ENCODE results near the gene RNLS.

Gene RNLS

DNA sequence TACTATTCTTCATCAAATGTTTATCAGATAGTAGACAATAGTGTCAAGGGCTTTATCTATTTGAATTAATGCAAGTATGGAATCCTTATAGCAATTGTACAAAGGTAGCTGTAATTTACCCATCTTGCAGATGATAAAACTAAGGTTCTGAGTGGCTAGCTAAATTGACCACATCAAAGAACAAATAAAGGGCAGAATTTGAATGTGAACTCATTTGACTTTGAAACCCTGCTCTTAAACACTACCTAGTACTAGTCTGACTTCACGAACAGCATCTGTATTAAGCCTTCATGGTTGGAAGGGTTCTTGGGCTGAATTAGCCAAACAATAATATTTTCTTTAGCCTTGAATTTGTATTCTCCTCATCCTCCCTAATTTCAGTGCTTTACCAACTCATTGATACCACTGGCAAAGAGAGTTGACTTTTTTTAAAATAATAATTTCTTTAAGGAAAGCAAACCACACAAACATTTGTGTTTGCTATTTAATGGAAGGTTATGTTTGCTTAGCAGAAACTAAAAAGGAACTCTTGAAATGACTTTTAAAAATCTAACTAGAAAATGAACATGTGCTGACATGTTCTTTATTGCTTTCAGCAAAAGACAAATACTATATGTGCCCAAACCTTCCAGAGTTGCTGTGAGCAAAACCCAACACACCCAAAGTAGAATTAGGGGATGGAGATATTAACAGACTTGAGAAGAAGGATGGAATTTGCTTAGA is 322.6 kb downstream of the RNLS start:
- no peak for DNase-seq (ENCODE audit: low read depth in 2 of 2)

GRCh38 chr10:88259381-88259780 is 323.7 kb downstream of the RNLS start:
- no peak for DNase-seq (ENCODE audit: low read depth in 2 of 2)

GRCh38 chr10:88256886-88257285 is 326.2 kb downstream of the RNLS start:
- DNase-seq (ENCODE audit: low read depth in 2 of 2) = no peak

DNA sequence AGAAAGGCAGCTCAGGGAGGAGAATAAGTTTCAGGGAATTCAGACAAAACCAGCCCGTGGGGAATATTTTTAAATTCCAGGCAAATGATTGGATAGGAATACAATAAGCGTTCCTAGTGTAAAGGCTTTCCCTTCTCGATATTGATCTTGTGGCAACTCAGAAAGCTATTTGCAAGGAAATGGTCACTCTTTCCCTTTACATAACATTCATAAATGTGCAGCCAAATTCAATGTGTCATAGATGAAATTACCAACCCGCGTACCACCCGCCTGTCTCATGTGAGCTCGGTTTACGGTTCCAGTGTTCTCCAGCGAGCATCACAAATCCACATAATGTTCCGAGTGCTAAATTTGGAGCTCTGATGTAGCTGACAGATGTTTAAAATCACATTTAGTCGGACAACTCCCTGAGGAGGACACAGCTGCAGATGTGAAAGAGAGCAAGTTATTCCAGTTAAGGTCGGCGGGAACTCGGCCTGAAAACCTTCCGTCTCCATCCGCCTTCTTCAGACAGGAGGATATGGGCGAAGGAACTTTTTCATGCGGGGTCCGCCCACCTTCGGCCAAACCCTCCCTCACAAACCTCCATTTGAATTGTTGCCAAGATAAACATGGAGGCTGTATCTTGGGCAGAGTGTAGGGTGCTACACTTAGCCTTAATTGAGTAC is 327.0 kb downstream of the RNLS start:
- no peak for DNase-seq (ENCODE audit: low read depth in 2 of 2)

GRCh38 chr10:88254091-88254490 is 329.0 kb downstream of the RNLS start:
- DNase-seq (ENCODE audit: low read depth in 2 of 2) = no peak

- DNase-seq (ENCODE audit: low read depth in 2 of 2) = no peak
These were observed 329.5 kb downstream of the RNLS start for GRCh38 chr10:88253622-88254021.

DNA sequence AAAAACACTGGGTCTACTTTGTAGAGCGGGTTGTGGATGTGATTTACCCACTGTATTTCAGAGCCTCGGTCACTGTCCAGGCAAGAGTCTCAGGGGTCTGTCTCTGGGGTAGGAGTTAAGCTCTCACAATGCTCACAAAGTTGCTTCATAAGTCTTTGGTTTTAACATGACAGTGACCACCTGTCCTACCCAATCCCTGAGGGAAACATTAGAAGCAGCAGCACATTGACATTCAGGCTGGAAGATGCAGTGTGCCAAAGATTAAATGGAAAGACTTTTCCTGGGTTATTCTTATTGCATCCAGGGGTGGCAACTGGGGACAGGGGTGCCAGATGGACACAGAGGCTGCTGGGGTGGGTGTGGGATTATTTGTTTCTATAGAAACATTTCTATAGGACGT is 330.0 kb downstream of the RNLS start:
- no peak for DNase-seq (ENCODE audit: low read depth in 2 of 2)

DNA sequence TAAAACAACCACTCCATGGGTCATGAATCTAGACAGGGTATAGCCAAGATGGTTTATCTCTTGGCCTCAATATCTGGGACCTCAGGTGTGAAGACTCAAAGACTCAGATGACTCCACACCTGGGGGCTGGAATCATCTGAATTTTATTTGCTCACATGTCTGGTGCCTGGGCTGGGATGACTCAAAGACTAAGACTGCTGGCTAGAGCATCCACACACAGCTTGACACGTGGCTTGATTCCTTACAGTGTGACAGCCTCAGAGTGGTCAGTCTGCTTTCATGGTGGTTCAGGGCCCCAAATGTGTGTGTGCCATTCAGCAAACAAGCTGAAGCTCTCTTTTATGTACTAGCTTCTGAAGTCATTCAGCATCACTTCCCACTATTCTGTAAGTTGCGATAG is 333.7 kb downstream of the RNLS start:
- no peak for DNase-seq (ENCODE audit: low read depth in 2 of 2)

- no peak for DNase-seq (ENCODE audit: low read depth in 2 of 2)
These were observed 336.4 kb downstream of the RNLS start for GRCh38 chr10:88246675-88247074.

GRCh38 chr10:88245974-88246511 is 337.1 kb downstream of the RNLS start:
- DNase-seq (ENCODE audit: low read depth in 2 of 2) = no peak

DNA sequence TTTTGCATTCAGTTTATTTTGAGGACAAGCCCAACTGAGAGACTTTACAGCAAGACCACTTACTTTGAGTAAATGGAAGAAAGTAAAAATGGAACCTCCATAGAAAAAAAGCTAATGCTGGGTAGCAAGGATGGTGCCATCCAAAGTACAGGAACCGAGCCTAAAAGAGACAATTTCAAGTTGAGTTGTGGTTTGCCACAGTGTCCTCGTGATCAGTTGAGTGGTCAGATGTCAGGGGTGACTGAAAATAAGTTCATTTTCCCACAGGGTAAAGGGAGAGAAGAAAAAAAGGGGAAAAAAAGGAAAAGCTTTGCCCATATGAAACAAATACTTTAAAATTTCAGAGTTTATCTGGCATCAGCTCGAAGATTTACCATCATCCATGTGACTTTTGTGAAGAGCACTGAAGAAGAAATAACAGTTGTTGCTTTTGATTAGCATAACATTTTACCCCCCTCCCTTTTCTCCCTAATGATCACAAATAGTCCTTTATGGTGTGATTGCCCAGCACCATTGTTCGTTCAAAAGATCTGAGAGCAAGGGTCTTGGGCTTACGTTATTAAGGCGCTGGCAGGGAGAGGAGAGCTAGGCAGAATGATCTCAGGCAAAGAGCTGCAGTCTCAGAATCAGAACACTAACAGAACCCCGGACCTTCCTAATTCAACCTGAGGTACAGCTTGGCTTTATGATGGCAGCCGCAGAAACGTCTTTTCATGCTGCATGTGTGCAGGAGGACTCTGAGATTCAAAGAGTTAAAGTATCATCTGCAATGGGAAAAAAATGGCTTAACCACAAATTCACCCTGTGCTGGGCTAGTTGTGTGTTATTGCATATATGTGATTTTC is 338.1 kb downstream of the RNLS start:
- DNase-seq (ENCODE audit: low read depth in 2 of 2) = no peak

DNA sequence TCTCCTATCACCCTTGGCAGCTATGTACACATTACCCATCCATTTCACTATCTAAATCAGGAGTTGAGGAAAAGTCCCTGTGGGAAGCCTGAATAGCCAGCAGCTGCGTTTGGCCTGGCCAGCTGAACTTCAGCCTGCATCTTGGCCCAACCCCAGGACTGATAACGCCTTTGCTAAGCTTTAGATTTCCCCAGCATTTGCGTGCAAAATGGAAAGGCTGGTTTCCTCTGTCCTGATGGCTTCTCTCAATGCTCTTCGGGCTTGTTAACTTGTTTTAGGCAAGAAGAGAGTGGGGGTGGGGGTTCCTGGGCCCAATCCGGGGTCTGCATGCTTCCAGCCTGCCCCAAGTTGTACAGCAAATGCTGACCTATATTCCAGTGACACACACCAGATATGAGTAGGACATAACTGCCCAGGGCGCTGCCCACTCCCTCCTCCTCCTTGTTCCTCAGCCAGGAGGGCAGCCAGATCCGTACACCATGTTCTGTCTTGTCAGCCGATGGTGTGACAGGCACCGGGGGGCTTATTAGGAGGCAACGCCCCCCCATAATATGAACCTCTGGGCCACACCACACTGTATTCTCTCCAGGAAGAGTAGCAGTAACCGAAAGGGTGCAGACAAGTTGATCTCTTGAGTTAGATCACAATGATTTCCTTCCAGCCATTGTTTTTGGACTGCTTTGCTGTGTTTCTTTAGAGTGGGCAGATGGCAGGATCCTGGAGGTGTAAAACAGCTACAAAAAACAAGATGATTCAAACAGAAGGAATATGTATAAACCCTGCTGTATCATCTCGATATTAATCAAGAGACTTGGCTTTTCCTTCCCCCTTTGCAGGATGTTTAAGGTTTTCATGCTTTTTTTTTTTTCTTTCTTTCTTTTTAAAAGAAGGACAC is 339.0 kb downstream of the RNLS start:
- no peak for DNase-seq (ENCODE audit: low read depth in 2 of 2)

GRCh38 chr10:88243202-88243744 is 339.8 kb downstream of the RNLS start:
- DNase-seq (ENCODE audit: low read depth in 2 of 2) = no peak

GRCh38 chr10:88241501-88241900 is 341.6 kb downstream of the RNLS start:
- no peak for DNase-seq (ENCODE audit: low read depth in 2 of 2)

- no peak for DNase-seq (ENCODE audit: low read depth in 2 of 2)
These were observed 343.9 kb downstream of the RNLS start for GRCh38 chr10:88239212-88239611.

- no peak for DNase-seq (ENCODE audit: low read depth in 2 of 2)
These were observed 344.6 kb downstream of the RNLS start for GRCh38 chr10:88238615-88238914.

DNA sequence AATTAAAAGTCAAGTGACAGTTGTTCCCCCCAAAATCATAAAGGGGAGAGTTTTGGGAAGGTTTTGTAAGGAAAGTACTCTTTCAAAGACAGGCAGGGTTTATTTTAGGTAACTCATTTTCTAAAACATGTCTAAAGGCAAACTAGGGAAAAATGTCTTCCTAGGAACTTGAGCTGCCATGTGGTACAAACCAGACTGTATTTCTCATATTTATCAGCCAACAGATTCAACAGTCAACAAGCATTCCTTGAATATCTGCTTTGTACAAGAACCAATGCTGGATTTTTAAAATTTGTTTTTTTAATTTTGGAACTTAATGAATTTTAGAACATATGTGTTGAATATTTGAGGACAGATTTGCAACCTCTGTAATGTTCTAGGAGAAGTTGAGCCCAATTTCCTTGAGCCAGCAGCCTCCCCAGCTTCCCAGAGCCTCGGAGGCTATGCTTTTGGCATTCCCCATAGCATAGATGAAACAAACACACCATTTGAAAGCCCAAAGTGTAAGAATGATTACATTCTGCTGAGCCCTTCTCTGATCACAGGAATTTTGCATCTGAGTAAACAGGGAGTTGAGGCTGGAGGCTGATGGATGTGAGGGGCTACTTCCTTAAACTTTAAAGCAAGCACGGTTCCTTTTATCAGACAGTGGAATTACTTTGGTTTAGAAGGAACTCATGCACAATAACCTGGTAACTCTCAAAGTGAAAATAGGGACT is 345.1 kb downstream of the RNLS start:
- DNase-seq (ENCODE audit: low read depth in 2 of 2) = no peak

DNA sequence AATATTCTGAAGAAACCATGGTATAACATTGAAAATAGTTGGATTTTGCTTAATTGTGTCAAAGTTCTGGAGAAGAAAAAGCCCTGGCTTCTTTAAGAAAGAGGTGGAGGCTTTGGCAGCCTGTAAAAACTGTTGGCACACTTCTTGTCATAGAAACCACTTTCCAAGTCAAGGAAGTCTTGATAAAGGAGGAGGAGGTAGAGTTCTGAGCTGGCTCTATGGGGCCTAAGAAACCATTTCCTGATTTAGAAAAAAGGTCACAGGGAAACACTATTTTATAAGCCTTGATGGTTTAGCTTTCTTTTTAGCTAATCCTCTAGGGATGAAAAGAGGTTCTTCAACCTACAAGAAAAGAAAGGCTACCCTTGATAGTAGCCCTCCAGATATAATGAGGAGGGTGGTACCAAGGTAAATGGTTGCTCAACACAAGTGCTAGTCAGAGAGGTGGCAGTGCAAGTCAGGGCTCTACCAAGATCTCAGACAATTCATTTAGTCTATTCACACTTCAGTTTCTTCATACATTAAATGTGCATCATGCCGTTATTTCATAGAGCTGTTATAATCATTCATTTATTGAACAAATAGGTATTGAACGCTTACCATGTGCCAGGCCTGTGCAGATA is 346.9 kb downstream of the RNLS start:
- DNase-seq (ENCODE audit: low read depth in 2 of 2) = no peak

- no peak for DNase-seq (ENCODE audit: low read depth in 2 of 2)
These were observed 348.8 kb downstream of the RNLS start for GRCh38 chr10:88234297-88234696.

DNA sequence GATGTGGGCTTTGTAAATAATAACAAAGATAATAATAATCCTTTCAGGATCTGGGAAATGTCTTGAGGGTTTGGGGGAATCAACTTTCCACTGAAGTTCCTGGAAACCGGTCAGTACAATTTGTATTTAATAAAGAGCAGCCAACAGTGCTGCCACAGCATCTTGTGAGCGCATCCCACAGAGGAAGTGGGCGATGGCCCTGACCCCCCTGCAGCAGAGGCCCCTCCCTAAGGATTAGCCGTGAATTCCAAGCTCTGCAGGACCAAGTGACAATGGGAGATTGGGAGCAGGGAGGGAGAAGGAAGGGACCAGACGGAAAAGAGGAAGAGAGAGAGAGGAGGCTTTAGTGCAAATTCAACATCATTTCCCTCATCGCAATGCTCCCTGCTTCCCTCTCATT is 349.2 kb downstream of the RNLS start:
- DNase-seq (ENCODE audit: low read depth in 2 of 2) = no peak

Data from stimulated activated CD4-positive, alpha-beta T cell treated with anti-CD3 and anti-CD28 coated beads, Interleukin-1b, Interleukin-23, amount 100 ng/mL, for 1 hour (primary cell).